Nephron progenitor cell (in vitro differentiated cells): ENCODE results near the gene TMEM63C.

ENCODE experiments used
- DNase-seq: peaks from one replicate; pipeline ENCODE4 v3.0.0; 2021
- H3K27ac Mint-ChIP-seq: 2 replicates; pipeline ENCODE4 v1.8.0; 2021; ENCODE audit warnings: mild to moderate bottlenecking, moderate library complexity, mixed read lengths
- H3K27me3 Mint-ChIP-seq: 2 replicates; pipeline ENCODE4 v1.8.0; 2021; ENCODE audit warnings: mild to moderate bottlenecking, low read depth, mixed read lengths; ENCODE audit not compliant: poor library complexity
- H3K36me3 Mint-ChIP-seq: 2 replicates; pipeline ENCODE4 v1.8.0; 2021; ENCODE audit warnings: low read depth, mixed read lengths
- H3K4me1 Mint-ChIP-seq: 2 replicates; pipeline ENCODE4 v1.8.0; 2021; ENCODE audit warnings: mixed read lengths
- H3K4me3 Mint-ChIP-seq: 2 replicates; pipeline ENCODE4 v1.8.0; 2021; ENCODE audit warnings: mild to moderate bottlenecking, moderate library complexity, mixed read lengths
- H3K9me3 Mint-ChIP-seq: 2 replicates; pipeline ENCODE4 v1.8.0; 2021; ENCODE audit warnings: mild to moderate bottlenecking, moderate library complexity, mixed read lengths
- CTCF ChIP-seq: fragments of 200-600 bp; sonication (generic); IDR thresholded peaks from 2 replicates; pipeline ENCODE4 v1.5.0; 2021; ENCODE audit warnings: antibody characterized with exemption

The TMEM63C gene

GRCh38 chr14:77219591-77219990, 38.0 kb downstream of the TMEM63C start:
- DNase-seq = no peak
- H3K4me3 Mint-ChIP-seq = no peak overlapping the region
- no peaks in the 10 kb centered on the region for H3K9me3 Mint-ChIP-seq
- H3K27me3 Mint-ChIP-seq = peaks cover 72% of the 10 kb centered on the region
- H3K27ac Mint-ChIP-seq = no peak overlapping the region
- no peaks in the 10 kb centered on the region for H3K36me3 Mint-ChIP-seq
- TF ChIP-seq CTCF = no peak
- H3K4me1 Mint-ChIP-seq = peaks cover 4% of the 10 kb centered on the region

- no peak for TF ChIP-seq CTCF
- Mint-ChIP-seq H3K27ac (no peak overlapping the region), H3K4me3 (no peak overlapping the region), H3K27me3 (peaks cover 71% of the 10 kb centered on the region), H3K9me3 (no peaks in the 10 kb centered on the region), H3K36me3 (no peaks in the 10 kb centered on the region), H3K4me1 (peaks cover 4% of the 10 kb centered on the region)
- DNase-seq = no peak
Observed at GRCh38 chr14:77220246-77221017, 38.8 kb downstream of the TMEM63C start.

- peaks cover 69% of the 10 kb centered on the region for H3K27me3 Mint-ChIP-seq
- H3K36me3 Mint-ChIP-seq = no peaks in the 10 kb centered on the region
- DNase-seq = no peak
- H3K4me3 Mint-ChIP-seq = no peak overlapping the region
- H3K9me3 Mint-ChIP-seq = no peaks in the 10 kb centered on the region
- no peaks in the 10 kb centered on the region for H3K4me1 Mint-ChIP-seq
- TF ChIP-seq CTCF = no peak
- no peak overlapping the region for H3K27ac Mint-ChIP-seq
Observed at GRCh38 chr14:77221241-77221871, 39.8 kb downstream of the TMEM63C start.

- TF ChIP-seq CTCF = no peak
- Mint-ChIP-seq H3K36me3 (no peaks in the 10 kb centered on the region), H3K4me1 (no peaks in the 10 kb centered on the region), H3K27me3 (peaks cover 56% of the 10 kb centered on the region), H3K27ac (no peak overlapping the region), H3K9me3 (no peaks in the 10 kb centered on the region), H3K4me3 (no peak overlapping the region)
- no peak for DNase-seq
Observed at GRCh38 chr14:77222546-77223225, 41.1 kb downstream of the TMEM63C start.

- H3K27me3 Mint-ChIP-seq = peaks cover 42% of the 10 kb centered on the region
- no peaks in the 10 kb centered on the region for H3K9me3 Mint-ChIP-seq
- H3K4me1 Mint-ChIP-seq = no peaks in the 10 kb centered on the region
- no peak overlapping the region for H3K27ac Mint-ChIP-seq
- no peak for DNase-seq
- H3K36me3 Mint-ChIP-seq = no peaks in the 10 kb centered on the region
- H3K4me3 Mint-ChIP-seq = no peak overlapping the region
- no peak for TF ChIP-seq CTCF
Observed at GRCh38 chr14:77224212-77224611, 42.6 kb downstream of the TMEM63C start.
